Measurements from ENCODE around the gene ZNF662. TPM values are rescaled to one million over a fixed set of nuclear protein-coding genes. Genes with fewer than 3 reads are reported as not detected.

The ZNF662 gene
- total RNA-seq, 4 donors from 2014 or later: 4.3 to 18.2 (median 10.3) TPM

- Histone ChIP-seq H3K27me3 (no peaks in the 10 kb centered on the region), H3K27ac (no peak overlapping the region), H3K36me3 (no peaks in the 10 kb centered on the region), H3K9me3 (no peaks in the 10 kb centered on the region), H3K4me1 (peaks cover 3 to 11% (median 4%) of the 10 kb centered on the region in 3 donors), H3K4me3 (no peak overlapping the region)
- peak; percentile 44 to 83 (median 76) for TF ChIP-seq CTCF (IDR thresholded peaks at IDR 0.05)
- peak; percentile 38 for TF ChIP-seq POLR2AphosphoS5 (IDR thresholded peaks at IDR 0.05)
- no peak for TF ChIP-seq EP300 (IDR thresholded peaks at IDR 0.05)
- no peak for TF ChIP-seq POLR2A (IDR thresholded peaks at IDR 0.05)
- peak; percentile 77 for ATAC-seq
- 0 to 4% methylated on average over 3 to 4 of the region's 4 CpGs for WGBS, 2 donors (ENCODE audit: low coverage in 1 of 2)
Measured at GRCh38 chr3:42961633-42962032, 55.7 kb downstream of the ZNF662 start.

- TF ChIP-seq POLR2AphosphoS5 (IDR thresholded peaks at IDR 0.05) (no peak), EP300 (IDR thresholded peaks at IDR 0.05) (no peak), POLR2A (IDR thresholded peaks at IDR 0.05) (no peak), CTCF (IDR thresholded peaks at IDR 0.05) (no peak)
- WGBS, 2 donors (ENCODE audit: low coverage in 1 of 2): 46 to 58% methylated on average over 2 of the region's 2 CpGs
- H3K27me3 ChIP-seq: no peaks in the 10 kb centered on the region
- H3K27ac ChIP-seq: no peak overlapping the region
- no peak for ATAC-seq
- peaks cover 3 to 11% (median 4%) of the 10 kb centered on the region in 3 donors for H3K4me1 ChIP-seq
- no peaks in the 10 kb centered on the region for H3K36me3 ChIP-seq
- no peaks in the 10 kb centered on the region for H3K9me3 ChIP-seq
- H3K4me3 ChIP-seq: no peak overlapping the region
Measured at GRCh38 chr3:42963269-42963668, 57.3 kb downstream of the ZNF662 start.

GRCh38 chr3:42964266-42964665, 58.3 kb downstream of the ZNF662 start:
- TF ChIP-seq POLR2A (IDR thresholded peaks at IDR 0.05): no peak
- 82 to 89% methylated on average over 4 of the region's 4 CpGs for WGBS, 2 donors (ENCODE audit: low coverage in 1 of 2)

More at GRCh38 chr3:42964266-42964665, 58.3 kb downstream of the ZNF662 start:
- ATAC-seq: no peak
- H3K9me3 ChIP-seq: no peaks in the 10 kb centered on the region
- no peak overlapping the region for H3K4me3 ChIP-seq
- no peaks in the 10 kb centered on the region for H3K27me3 ChIP-seq
- H3K36me3 ChIP-seq: no peaks in the 10 kb centered on the region
- H3K27ac ChIP-seq: no peak overlapping the region
- H3K4me1 ChIP-seq: peaks cover 3 to 11% (median 4%) of the 10 kb centered on the region in 3 donors

Other genes with a start within 250 kb of the ZNF662 start
- not detected for gene KLHL40, start 220.6 kb upstream of the ZNF662 start, total RNA-seq
- 1 to 10 TPM in 1 of 4 donors, under 1 TPM in 1, not detected in 2; 0.23 to 1.2 TPM for gene HHATL, start 203.3 kb upstream of the ZNF662 start, total RNA-seq
- gene CCDC13, start 132.9 kb upstream of the ZNF662 start, total RNA-seq: 1 to 10 TPM; 2.8 to 7.4 (median 5.6) TPM
- 100 to 1,000 TPM; 173 to 657 (median 393) TPM for gene HIGD1A, start 101.7 kb upstream of the ZNF662 start, total RNA-seq
- gene ACKR2, start 96.7 kb upstream of the ZNF662 start, total RNA-seq: 1 to 10 TPM; 5.9 to 9.3 (median 7.4) TPM
- not detected for gene CYP8B1, start 30.3 kb upstream of the ZNF662 start, total RNA-seq
- gene GASK1A, start 73.2 kb downstream of the ZNF662 start, total RNA-seq: 10 to 100 TPM; 11.5 to 49.3 (median 24.2) TPM
- 10 to 100 TPM; 23.9 to 39.7 (median 34.9) TPM for gene POMGNT2, start 199.9 kb downstream of the ZNF662 start, total RNA-seq

Data from gastroesophageal sphincter (tissue), 4 donors.